A673 (cell line): Measurements from ENCODE around the gene SLC38A2.

ENCODE experiments used
- EZH2 ChIP-seq: fragments of 200-600 bp; sonication (generic); IDR thresholded peaks from 2 replicates; pipeline ENCODE4 v1.6.1; 2017; ENCODE audit warnings: borderline replicate concordance, low read depth, mild to moderate bottlenecking, mixed read lengths, antibody characterized with exemption, low read length; ENCODE audit not compliant: poor library complexity, severe bottlenecking
- TF ChIP-seq, protein P1 (sequence below): fragments of 300-800, 200-600 bp; sonication (generic); conservative IDR thresholded peaks from 2 replicates; pipeline ENCODE4 v1.5.1; 2017; ENCODE audit warnings: low read depth, mild to moderate bottlenecking, antibody characterized with exemption, low read length, moderate library complexity, mixed read lengths

- TF ChIP-seq, protein P1, sequence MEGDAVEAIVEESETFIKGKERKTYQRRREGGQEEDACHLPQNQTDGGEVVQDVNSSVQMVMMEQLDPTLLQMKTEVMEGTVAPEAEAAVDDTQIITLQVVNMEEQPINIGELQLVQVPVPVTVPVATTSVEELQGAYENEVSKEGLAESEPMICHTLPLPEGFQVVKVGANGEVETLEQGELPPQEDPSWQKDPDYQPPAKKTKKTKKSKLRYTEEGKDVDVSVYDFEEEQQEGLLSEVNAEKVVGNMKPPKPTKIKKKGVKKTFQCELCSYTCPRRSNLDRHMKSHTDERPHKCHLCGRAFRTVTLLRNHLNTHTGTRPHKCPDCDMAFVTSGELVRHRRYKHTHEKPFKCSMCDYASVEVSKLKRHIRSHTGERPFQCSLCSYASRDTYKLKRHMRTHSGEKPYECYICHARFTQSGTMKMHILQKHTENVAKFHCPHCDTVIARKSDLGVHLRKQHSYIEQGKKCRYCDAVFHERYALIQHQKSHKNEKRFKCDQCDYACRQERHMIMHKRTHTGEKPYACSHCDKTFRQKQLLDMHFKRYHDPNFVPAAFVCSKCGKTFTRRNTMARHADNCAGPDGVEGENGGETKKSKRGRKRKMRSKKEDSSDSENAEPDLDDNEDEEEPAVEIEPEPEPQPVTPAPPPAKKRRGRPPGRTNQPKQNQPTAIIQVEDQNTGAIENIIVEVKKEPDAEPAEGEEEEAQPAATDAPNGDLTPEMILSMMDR = no peak
- TF ChIP-seq EZH2 = no peak
Observed at GRCh38 chr12:46385438-46385837, 12.9 kb upstream of the SLC38A2 start.
